Smooth muscle cell (in vitro differentiated cells): ENCODE results near the gene PICALM. TPM values are rescaled to one million over a fixed set of nuclear protein-coding genes. Genes with fewer than 3 reads are reported as not detected.

Experiments
- DNase-seq: peaks from one replicate; lab custom pipeline; 2025; ENCODE audit not compliant: unreplicated experiment; lab: John Stamatoyannopoulos, UW
- H2AFZ ChIP-seq: fragments of 200-600 bp; sonication (generic); 2 replicates; pipeline ENCODE4 v1.6.0; 2016; ENCODE audit warnings: antibody characterized with exemption, low read depth, mild to moderate bottlenecking
- H3F3A ChIP-seq: fragments of 200-600 bp; sonication (generic); 2 replicates; pipeline ENCODE4 v1.6.0; 2017; ENCODE audit warnings: antibody characterized with exemption, low read depth
- H3K27ac ChIP-seq: fragments of 200-600 bp; sonication (generic); 2 replicates; pipeline ENCODE4 v1.5.1; 2016; ENCODE audit warnings: low read depth, mild to moderate bottlenecking
- H3K27me3 ChIP-seq: fragments of 200-600 bp; sonication (generic); 2 replicates; pipeline ENCODE4 v1.6.1; 2016; ENCODE audit warnings: low read depth, mild to moderate bottlenecking
- H3K36me3 ChIP-seq: fragments of 200-600 bp; sonication (generic); 2 replicates; pipeline ENCODE4 v1.5.1; 2016; ENCODE audit warnings: low read depth
- H3K4me1 ChIP-seq: fragments of 200-600 bp; sonication (generic); 2 replicates; pipeline ENCODE4 v1.5.1; 2016; ENCODE audit warnings: low read depth
- H3K4me2 ChIP-seq: fragments of 200-600 bp; sonication (generic); 2 replicates; pipeline ENCODE4 v1.6.0; 2016; ENCODE audit warnings: mild to moderate bottlenecking
- H3K4me3 ChIP-seq: fragments of 200-600 bp; sonication (generic); 2 replicates; pipeline ENCODE4 v1.5.1; 2016; ENCODE audit warnings: mild to moderate bottlenecking
- H3K79me2 ChIP-seq: fragments of 200-600 bp; sonication (generic); 2 replicates; pipeline ENCODE4 v1.6.0; 2016; ENCODE audit warnings: low read depth, mild to moderate bottlenecking
- H3K9ac ChIP-seq: fragments of 200-600 bp; sonication (generic); 2 replicates; pipeline ENCODE4 v1.6.0; 2016; ENCODE audit warnings: low read depth
- H3K9me3 ChIP-seq: fragments of 200-600 bp; sonication (generic); replicated peaks from 2 replicates; pipeline ENCODE4 v1.5.1; 2016; ENCODE audit warnings: low read depth
- H4K20me1 ChIP-seq: fragments of 200-600 bp; sonication (generic); 2 replicates; pipeline ENCODE4 v1.6.0; 2016; ENCODE audit warnings: low read depth
- CTCF ChIP-seq: fragments of 200-600 bp; sonication (generic); IDR thresholded peaks from 2 replicates; pipeline ENCODE4 v1.5.1; 2017; ENCODE audit warnings: borderline replicate concordance, mild to moderate bottlenecking, antibody characterized with exemption; ENCODE audit not compliant: insufficient read depth, poor library complexity, severe bottlenecking
- WGBS: methylation state at CpG from one replicate; pipeline ENCODE4 v1.1.7; 2016; ENCODE audit warnings: low lambda C conversion rate; 5-methylcytosine and 5-hydroxymethylcytosine counted together
- polyA plus RNA-seq: library from polyadenylated mRNA; unstranded; fragments of >200 nt; fragmentation: Nextera tagmentation; extraction: Ambion mirVana; gene quantifications from 2 replicates; pipeline ENCODE4 v1.2.1, GENCODE V29; 2016
- total RNA-seq: library from RNA; depleted of rRNA; stranded (reverse); fragments of >200 nt; gene quantifications from 2 replicates; pipeline ENCODE4 v1.2.3, GENCODE V29; 2014

Gene PICALM
- total and polyA plus RNA-seq, 2 experiments from 2014 or later = 72.9 to 420 TPM

GRCh38 chr11:86041975-86042378 lies 26.9 kb downstream of the PICALM start:
- peaks cover 98% of the 10 kb centered on the region for H3K79me2 ChIP-seq
- H3K9ac ChIP-seq = peak overlapping the region; percentile 21
- H2AFZ ChIP-seq = no peak overlapping the region
- peak overlapping the region; percentile 47 for H3K27ac ChIP-seq
- peaks cover 30% of the 10 kb centered on the region for H3K4me1 ChIP-seq
- peaks cover 97% of the 10 kb centered on the region for H4K20me1 ChIP-seq
- no peaks in the 10 kb centered on the region for H3K27me3 ChIP-seq
- H3K36me3 ChIP-seq = no peaks in the 10 kb centered on the region
- no peaks in the 10 kb centered on the region for H3K9me3 ChIP-seq
- DNase-seq = no peak
- H3F3A ChIP-seq = peaks cover 15% of the 10 kb centered on the region
- H3K4me3 ChIP-seq = peak overlapping the region; percentile 14
- peak overlapping the region; percentile 60 for H3K4me2 ChIP-seq
- peak; percentile 90 for TF ChIP-seq CTCF
- 6% methylated on average over 2 of the region's 2 CpGs for WGBS

- peaks cover 97% of the 10 kb centered on the region for H4K20me1 ChIP-seq
- TF ChIP-seq CTCF = no peak
- H3K9me3 ChIP-seq = no peaks in the 10 kb centered on the region
- WGBS = 95% methylated on average over 2 of the region's 2 CpGs
- peaks cover 27% of the 10 kb centered on the region for H3K4me1 ChIP-seq
- H3K79me2 ChIP-seq = peaks cover 98% of the 10 kb centered on the region
- peak overlapping the region; percentile 60 for H3K4me2 ChIP-seq
- H3K27me3 ChIP-seq = no peaks in the 10 kb centered on the region
- H2AFZ ChIP-seq = no peak overlapping the region
- peak overlapping the region; percentile 14 for H3K4me3 ChIP-seq
- DNase-seq = no peak
- H3K36me3 ChIP-seq = no peaks in the 10 kb centered on the region
- peak overlapping the region; percentile 22 for H3K9ac ChIP-seq
- H3F3A ChIP-seq = peaks cover 15% of the 10 kb centered on the region
- H3K27ac ChIP-seq = peak overlapping the region; percentile 47
Measured at GRCh38 chr11:86040919-86041850, 27.7 kb downstream of the PICALM start.

GRCh38 chr11:86039094-86039493 lies 29.8 kb downstream of the PICALM start:
- no peaks in the 10 kb centered on the region for H3K9me3 ChIP-seq
- no peak overlapping the region for H3K27ac ChIP-seq
- H3K4me2 ChIP-seq = no peak overlapping the region
- peaks cover 15% of the 10 kb centered on the region for H3F3A ChIP-seq
- peaks cover 97% of the 10 kb centered on the region for H4K20me1 ChIP-seq
- peaks cover 98% of the 10 kb centered on the region for H3K79me2 ChIP-seq
- H3K9ac ChIP-seq = no peak overlapping the region
- no peak for TF ChIP-seq CTCF
- H3K27me3 ChIP-seq = no peaks in the 10 kb centered on the region
- no peak overlapping the region for H3K4me3 ChIP-seq
- no peaks in the 10 kb centered on the region for H3K36me3 ChIP-seq
- H2AFZ ChIP-seq = no peak overlapping the region
- peaks cover 27% of the 10 kb centered on the region for H3K4me1 ChIP-seq
- DNase-seq = no peak
